K562 (cell line): Measurements from ENCODE around the gene CD52. TPM values are rescaled to one million over a fixed set of nuclear protein-coding genes. Genes with fewer than 3 reads are reported as not detected.

Source experiments
- AFF1 ChIP-seq, 2 experiments: fragments of 450-650 bp; IDR thresholded peaks; 2 replicates each; pipeline ENCODE4 v1.6.1; 2018; ENCODE audit warnings: mild to moderate bottlenecking in 2 of 2, low read depth in 1 of 2; ENCODE audit not compliant: partially characterized antibody in 2 of 2
- BRF2 ChIP-seq: IDR thresholded peaks from 3 replicates; pipeline ENCODE4 v1.6.1; 2011; ENCODE audit warnings: borderline replicate concordance, mild to moderate bottlenecking; ENCODE audit not compliant: insufficient read length, insufficient read depth
- GABPB1 ChIP-seq: sonication (generic); formaldehyde crosslinking; IDR thresholded peaks from 2 replicates; pipeline ENCODE4 v1.8.0; 2022; ENCODE audit warnings: mild to moderate bottlenecking, missing genetic modification reagents
- LEF1 ChIP-seq: fragments of 450-650 bp; IDR thresholded peaks from 2 replicates; pipeline ENCODE4 v1.6.1; 2016; ENCODE audit warnings: mild to moderate bottlenecking
- MAZ ChIP-seq, 2 experiments: fragments of 450-650 bp in 1 of 2; sonication (generic) in 1 of 2; formaldehyde crosslinking; IDR thresholded peaks in 1 of 2; conservative IDR thresholded peaks in 1 of 2; 2 replicates each; pipeline versions ENCODE4 v1.4.0 to v1.5.0; 2020; ENCODE audit warnings: mild to moderate bottlenecking in 1 of 2, missing genetic modification reagents in 1 of 2
- NCOA6 ChIP-seq: fragments of 450-650 bp; IDR thresholded peaks from 2 replicates; pipeline ENCODE4 v1.6.1; 2017; ENCODE audit warnings: mild to moderate bottlenecking
- POLR2G ChIP-seq: fragments of 200-400 bp; formaldehyde crosslinking; IDR thresholded peaks from 2 replicates; pipeline ENCODE4 v1.6.1; 2017; ENCODE audit warnings: low read depth, mild to moderate bottlenecking, antibody characterized with exemption, low read length, moderate library complexity
- RBFOX2 ChIP-seq: fragments of 200-400 bp; formaldehyde crosslinking; IDR thresholded peaks from 2 replicates; pipeline ENCODE4 v1.6.1; 2017; ENCODE audit warnings: low read depth, mild to moderate bottlenecking, low read length, moderate library complexity
- RNF2 ChIP-seq: sonication (generic); IDR thresholded peaks from 2 replicates; pipeline ENCODE4 v1.6.1; 2016
- SETDB1 ChIP-seq: IDR thresholded peaks from one replicate; pipeline ENCODE4 v1.6.1; 2012; ENCODE audit warnings: low read length, control low read depth, inconsistent platforms
- THAP7 ChIP-seq: fragments of 250-450 bp; sonication (Bioruptor Pico); IDR thresholded peaks from 2 replicates; pipeline ENCODE4 v1.5.0; 2021
- U2AF2 ChIP-seq: fragments of 200-400 bp; formaldehyde crosslinking; optimal IDR thresholded peaks from 2 replicates; pipeline ENCODE3; 2017; ENCODE audit warnings: low read depth, mild to moderate bottlenecking, low read length
- ZNF134 ChIP-seq: fragments of 250-450 bp; sonication (Bioruptor Pico); conservative IDR thresholded peaks from 2 replicates; pipeline ENCODE4 v1.4.0; 2020
- ZNF592 ChIP-seq: fragments of 450-650 bp; IDR thresholded peaks from 2 replicates; pipeline ENCODE4 v1.6.1; 2017; ENCODE audit warnings: antibody characterized with exemption, mild to moderate bottlenecking
- ZNF695 ChIP-seq: fragments of 450-650 bp; formaldehyde crosslinking; IDR thresholded peaks from 2 replicates; pipeline ENCODE4 v1.4.0; 2020; ENCODE audit warnings: mild to moderate bottlenecking, moderate library complexity
- polyA plus RNA-seq, 8 experiments: library from polyadenylated mRNA; depleted of rRNA in 4 of 8; stranded (reverse) in 5 of 8; unstranded in 3 of 8; fragments of >200 nt; fragmentation: Nextera tagmentation in 2 of 8; fragmentation: Illumina TruSeq in 1 of 8; extraction: Ambion mirVana in 2 of 8; extraction: Trizol in 1 of 8; gene quantifications; 2 replicates each; pipeline versions ENCODE4 v1.2.1 to v1.2.3, GENCODE V29; 2011 to 2014; ENCODE audit warnings: inconsistent platforms in 1 of 8, missing spikeins in 1 of 8
- total RNA-seq, 7 experiments: library from RNA; depleted of rRNA in 6 of 7; stranded (reverse); fragments of >200 nt in 6 of 7; fragmentation: Illumina TruSeq in 2 of 7; extraction: Trizol in 2 of 7; gene quantifications; 2 replicates each; pipeline versions ENCODE4 v1.2.1 to v1.2.3, GENCODE V29; 2011 to 2021; ENCODE audit warnings: low replicate concordance in 1 of 7

The CD52 gene
- total and polyA plus RNA-seq, 9 of the 15 experiments (the other 6 are each of a cell fraction or from before 2014, with no cell fraction given), result 34.9 to 488 (median 173) TPM

GRCh38 chr1:26285366-26286063 lies 32.2 kb upstream of the CD52 start (continued):
- TF ChIP-seq THAP7 (no peak), GABPB1 (CRISPR knock-in tag) (no peak), ZNF695 (CRISPR knock-in tag) (no peak), LEF1 (no peak), AFF1 (IDR thresholded peaks at IDR 0.05; ENCODE audit: low read depth in 1 of 2, partially characterized antibody in 2 of 2) (no peak), SETDB1 (no peak), ZNF134 (CRISPR knock-in tag) (no peak), RNF2 (no peak), NCOA6 (no peak), BRF2 (no peak), ZNF592 (no peak), MAZ (CRISPR knock-in tag; conservative IDR thresholded peaks at IDR 0.05 in 1 of 2, IDR thresholded peaks at IDR 0.05 in 1 of 2) (no peak), U2AF2 (no peak), RBFOX2 (0 out of 2 replicates have a peak, but pooled peaks have one; percentile 28), POLR2G (peak; percentile 54; the same call in 1 of the 2 replicates)
